ENCODE measurements around the gene FXYD5. TPM values are rescaled to one million over a fixed set of nuclear protein-coding genes. Genes with fewer than 3 reads are reported as not detected.

The FXYD5 gene
- polyA plus RNA-seq, 2 of the 4 experiments (the other 2 are of a cell fraction) = 70.8 to 113 TPM

DNA sequence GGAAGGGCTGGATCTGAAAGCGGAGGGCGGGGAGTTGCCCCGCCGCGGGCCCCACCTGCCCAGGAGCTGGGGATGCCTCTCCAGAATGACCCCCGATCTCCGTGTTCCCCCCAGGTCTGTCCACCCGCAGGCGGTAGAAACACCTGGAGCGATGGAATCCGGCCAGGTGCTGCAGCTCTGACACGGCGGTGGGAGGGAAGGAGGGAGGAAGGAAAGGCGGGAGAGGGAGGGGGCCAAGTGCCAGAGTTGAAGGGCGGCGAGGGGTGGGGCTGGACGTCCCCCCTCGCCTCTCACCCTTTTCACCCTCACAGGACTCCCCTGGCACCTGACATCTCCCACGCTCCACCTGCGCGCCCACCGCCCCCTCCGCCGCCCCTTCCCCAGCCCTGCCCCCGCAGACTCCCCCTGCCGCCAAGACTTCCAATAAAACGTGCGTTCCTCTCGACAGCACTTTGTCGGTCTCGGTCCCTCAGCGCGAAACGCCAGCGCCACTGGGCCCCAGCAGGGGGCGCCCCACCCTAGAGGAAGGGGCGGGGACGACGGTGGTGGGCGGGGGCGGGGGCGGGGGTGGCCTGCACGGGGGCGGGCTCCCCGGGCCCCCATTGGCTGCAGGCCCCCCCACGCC, 11.8 kb upstream of the FXYD5 start:
- peak; percentile 74 to 83 for DNase-seq (ENCODE audit: low read depth in 1 of 2, low spot score in 1 of 2)
- FAIRE-seq = no peak
- Histone ChIP-seq H3K4me1 (peaks cover 46% of the 10 kb centered on the region), H3K4me2 (peak overlapping the region; percentile 83), H3K27ac (peak overlapping the region; percentile 4 to 59; a peak in 3 of 6 replicates), H3K4me3 (peak overlapping the region; percentile 36), H3K9me3 (no peaks in the 10 kb centered on the region)
- TF ChIP-seq CHD2 (IDR thresholded peaks at IDR 0.05; ENCODE audit: low read length, partially characterized antibody) (no peak), RAD21 (conservative IDR thresholded peaks at IDR 0.05 in 1 of 2, IDR thresholded peaks at IDR 0.05 in 1 of 2) (peak; percentile 35 to 73), NR3C1 (IDR thresholded peaks at IDR 0.05) (no peak), SMC3 (IDR thresholded peaks at IDR 0.05) (peak; percentile 60), NFE2L2 (conservative IDR thresholded peaks at IDR 0.05; ENCODE audit: low read length) (no peak), FOXS1 (CRISPR knock-in tag; IDR thresholded peaks at IDR 0.05) (no peak), RCOR1 (IDR thresholded peaks at IDR 0.05; ENCODE audit: low read depth, low read length) (no peak), PHF8 (IDR thresholded peaks at IDR 0.05; ENCODE audit: borderline replicate concordance, low read depth) (no peak), JUNB (IDR thresholded peaks at IDR 0.05) (no peak), MAZ (IDR thresholded peaks at IDR 0.05; ENCODE audit: borderline replicate concordance, low read depth, low read length) (no peak), RARB (CRISPR knock-in tag; IDR thresholded peaks at IDR 0.05) (no peak), POLR2A (IDR thresholded peaks at IDR 0.05; ENCODE audit: low read length) (no peak), JUN (IDR thresholded peaks at IDR 0.05) (no peak)
- TF ChIP-seq, protein P1, sequence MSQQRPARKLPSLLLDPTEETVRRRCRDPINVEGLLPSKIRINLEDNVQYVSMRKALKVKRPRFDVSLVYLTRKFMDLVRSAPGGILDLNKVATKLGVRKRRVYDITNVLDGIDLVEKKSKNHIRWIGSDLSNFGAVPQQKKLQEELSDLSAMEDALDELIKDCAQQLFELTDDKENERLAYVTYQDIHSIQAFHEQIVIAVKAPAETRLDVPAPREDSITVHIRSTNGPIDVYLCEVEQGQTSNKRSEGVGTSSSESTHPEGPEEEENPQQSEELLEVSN (IDR thresholded peaks at IDR 0.05; ENCODE audit: borderline replicate concordance, low read depth) = no peak
- TF ChIP-seq, protein P2, sequence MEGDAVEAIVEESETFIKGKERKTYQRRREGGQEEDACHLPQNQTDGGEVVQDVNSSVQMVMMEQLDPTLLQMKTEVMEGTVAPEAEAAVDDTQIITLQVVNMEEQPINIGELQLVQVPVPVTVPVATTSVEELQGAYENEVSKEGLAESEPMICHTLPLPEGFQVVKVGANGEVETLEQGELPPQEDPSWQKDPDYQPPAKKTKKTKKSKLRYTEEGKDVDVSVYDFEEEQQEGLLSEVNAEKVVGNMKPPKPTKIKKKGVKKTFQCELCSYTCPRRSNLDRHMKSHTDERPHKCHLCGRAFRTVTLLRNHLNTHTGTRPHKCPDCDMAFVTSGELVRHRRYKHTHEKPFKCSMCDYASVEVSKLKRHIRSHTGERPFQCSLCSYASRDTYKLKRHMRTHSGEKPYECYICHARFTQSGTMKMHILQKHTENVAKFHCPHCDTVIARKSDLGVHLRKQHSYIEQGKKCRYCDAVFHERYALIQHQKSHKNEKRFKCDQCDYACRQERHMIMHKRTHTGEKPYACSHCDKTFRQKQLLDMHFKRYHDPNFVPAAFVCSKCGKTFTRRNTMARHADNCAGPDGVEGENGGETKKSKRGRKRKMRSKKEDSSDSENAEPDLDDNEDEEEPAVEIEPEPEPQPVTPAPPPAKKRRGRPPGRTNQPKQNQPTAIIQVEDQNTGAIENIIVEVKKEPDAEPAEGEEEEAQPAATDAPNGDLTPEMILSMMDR (IDR thresholded peaks at IDR 0.05) = peak; percentile 88
- TF ChIP-seq, protein P3, sequence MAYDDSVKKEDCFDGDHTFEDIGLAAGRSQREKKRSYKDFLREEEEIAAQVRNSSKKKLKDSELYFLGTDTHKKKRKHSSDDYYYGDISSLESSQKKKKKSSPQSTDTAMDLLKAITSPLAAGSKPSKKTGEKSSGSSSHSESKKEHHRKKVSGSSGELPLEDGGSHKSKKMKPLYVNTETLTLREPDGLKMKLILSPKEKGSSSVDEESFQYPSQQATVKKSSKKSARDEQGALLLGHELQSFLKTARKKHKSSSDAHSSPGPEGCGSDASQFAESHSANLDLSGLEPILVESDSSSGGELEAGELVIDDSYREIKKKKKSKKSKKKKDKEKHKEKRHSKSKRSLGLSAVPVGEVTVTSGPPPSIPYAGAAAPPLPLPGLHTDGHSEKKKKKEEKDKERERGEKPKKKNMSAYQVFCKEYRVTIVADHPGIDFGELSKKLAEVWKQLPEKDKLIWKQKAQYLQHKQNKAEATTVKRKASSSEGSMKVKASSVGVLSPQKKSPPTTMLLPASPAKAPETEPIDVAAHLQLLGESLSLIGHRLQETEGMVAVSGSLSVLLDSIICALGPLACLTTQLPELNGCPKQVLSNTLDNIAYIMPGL (CRISPR knock-in tag; IDR thresholded peaks at IDR 0.05; ENCODE audit: borderline replicate concordance) = no peak
- TF ChIP-seq, protein P4, sequence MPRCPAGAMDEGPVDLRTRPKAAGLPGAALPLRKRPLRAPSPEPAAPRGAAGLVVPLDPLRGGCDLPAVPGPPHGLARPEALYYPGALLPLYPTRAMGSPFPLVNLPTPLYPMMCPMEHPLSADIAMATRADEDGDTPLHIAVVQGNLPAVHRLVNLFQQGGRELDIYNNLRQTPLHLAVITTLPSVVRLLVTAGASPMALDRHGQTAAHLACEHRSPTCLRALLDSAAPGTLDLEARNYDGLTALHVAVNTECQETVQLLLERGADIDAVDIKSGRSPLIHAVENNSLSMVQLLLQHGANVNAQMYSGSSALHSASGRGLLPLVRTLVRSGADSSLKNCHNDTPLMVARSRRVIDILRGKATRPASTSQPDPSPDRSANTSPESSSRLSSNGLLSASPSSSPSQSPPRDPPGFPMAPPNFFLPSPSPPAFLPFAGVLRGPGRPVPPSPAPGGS (IDR thresholded peaks at IDR 0.05) = no peak
- WGBS (ENCODE audit: missing lambda C conversion rate) = 3% methylated on average over 19 of the region's 46 CpGs
- peak; percentile 7 to 52; a peak in 4 of 6 replicates for ATAC-seq
- ChIA-PET CTCF (interaction anchor here (0.6 to 11.0 kb wide), 49 partner anchors 11 to 504 kb away, joined by 3 to 163 read pairs (median 4); partner anchors contain the start of genes FXYD3, FXYD5 and USF2), POLR2A (no interaction called here)

DNA sequence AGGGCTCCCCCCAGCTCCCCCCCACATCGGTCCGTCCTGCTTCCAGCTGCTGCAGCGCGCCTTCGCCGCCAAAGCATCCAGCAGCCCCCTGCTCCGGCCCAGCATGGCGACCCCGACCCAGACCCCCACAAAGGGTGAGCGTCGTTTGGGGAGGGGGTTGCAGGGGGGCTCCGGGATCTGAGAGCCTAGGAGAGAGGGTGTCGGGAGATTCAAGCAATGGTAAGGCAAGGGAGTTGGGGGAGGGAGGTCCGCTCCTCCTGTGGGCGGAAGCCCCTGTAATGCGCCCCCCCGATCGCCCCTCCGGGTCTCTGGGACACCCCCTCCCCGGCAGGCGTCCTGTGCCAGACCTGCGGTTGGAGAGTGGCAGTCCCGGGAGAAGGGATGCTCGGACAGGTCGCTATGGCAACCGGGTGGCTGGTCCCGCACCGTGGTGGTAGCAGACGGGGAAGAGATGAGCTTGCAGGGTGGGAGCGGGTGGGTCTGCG, 11.3 kb upstream of the FXYD5 start, which contains the start of gene FXYD7:
TSS of gene FXYD7 (plus strand) at position 25 of the 485 bp plus-strand sequence. CDS start at position 104, 79 bp downstream.
- DNase-seq (ENCODE audit: low read depth in 1 of 2, low spot score in 1 of 2) (no peak), ATAC-seq (no peak), FAIRE-seq (no peak)
- Histone ChIP-seq H3K4me1 (peaks cover 46% of the 10 kb centered on the region), H3K27ac (peak within 1 kb of the TSS; percentile 4 to 59; a peak in 3 of 6 replicates), H3K4me3 (peak within 1 kb of the TSS; percentile 36), H3K4me2 (peak within 1 kb of the TSS; percentile 83), H3K9me3 (no peaks in the 10 kb centered on the region)
- TF ChIP-seq, protein P5, sequence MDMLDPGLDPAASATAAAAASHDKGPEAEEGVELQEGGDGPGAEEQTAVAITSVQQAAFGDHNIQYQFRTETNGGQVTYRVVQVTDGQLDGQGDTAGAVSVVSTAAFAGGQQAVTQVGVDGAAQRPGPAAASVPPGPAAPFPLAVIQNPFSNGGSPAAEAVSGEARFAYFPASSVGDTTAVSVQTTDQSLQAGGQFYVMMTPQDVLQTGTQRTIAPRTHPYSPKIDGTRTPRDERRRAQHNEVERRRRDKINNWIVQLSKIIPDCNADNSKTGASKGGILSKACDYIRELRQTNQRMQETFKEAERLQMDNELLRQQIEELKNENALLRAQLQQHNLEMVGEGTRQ (IDR thresholded peaks at IDR 0.05) = no peak
- TF ChIP-seq EHF (CRISPR knock-in tag; IDR thresholded peaks at IDR 0.05) = no peak
- TF ChIP-seq TP53 (CRISPR knock-in tag; IDR thresholded peaks at IDR 0.05) = no peak
- no peak for TF ChIP-seq FOSB (CRISPR knock-in tag; IDR thresholded peaks at IDR 0.05)
- TF ChIP-seq, protein P2 (IDR thresholded peaks at IDR 0.05) = peak; percentile 1; the same call in 2 of the 3 replicates
- WGBS (ENCODE audit: missing lambda C conversion rate) = 14% methylated on average over 20 of the region's 31 CpGs
- ChIA-PET CTCF (interaction anchor here (0.6 to 11.0 kb wide), 19 partner anchors 8 to 379 kb away, joined by 3 to 163 read pairs (median 4); partner anchors contain the start of genes FXYD3, FXYD5, LGI4 and USF2), POLR2A (no interaction called here)
